VCaP (cell line): ENCODE data around the gene HS3ST4.

Experiments
- H3K27ac ChIP-seq: fragments of 450-650 bp; 2 replicates; pipeline ENCODE4 v1.5.1; 2017
- CTCF ChIP-seq: fragments of 450-650 bp; conservative IDR thresholded peaks from 2 replicates; pipeline ENCODE4 v1.5.1; 2017; ENCODE audit warnings: mild to moderate bottlenecking, moderate library complexity

HS3ST4 gene

DNA sequence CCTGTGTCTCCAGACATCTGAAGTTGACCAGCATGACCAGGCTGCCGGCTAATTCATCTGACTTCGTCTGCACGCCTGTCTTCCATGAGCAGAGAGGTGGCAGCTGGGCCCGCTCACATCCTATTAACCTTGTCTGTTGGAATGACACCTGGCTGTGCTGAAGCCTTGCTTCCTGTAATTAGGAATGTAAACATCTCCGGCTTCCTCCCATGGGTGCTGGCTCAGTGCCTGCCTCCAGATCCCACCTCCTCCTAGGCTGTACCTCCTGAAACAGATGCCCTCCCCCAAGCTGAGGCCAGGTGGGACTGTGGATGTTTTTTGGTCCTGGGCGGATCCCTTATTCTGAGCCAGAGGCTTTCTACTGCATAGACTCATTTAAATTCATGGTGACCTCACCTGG is 296.3 kb downstream of the HS3ST4 start:
- no peak overlapping the region for H3K27ac ChIP-seq
- no peak for TF ChIP-seq CTCF

DNA sequence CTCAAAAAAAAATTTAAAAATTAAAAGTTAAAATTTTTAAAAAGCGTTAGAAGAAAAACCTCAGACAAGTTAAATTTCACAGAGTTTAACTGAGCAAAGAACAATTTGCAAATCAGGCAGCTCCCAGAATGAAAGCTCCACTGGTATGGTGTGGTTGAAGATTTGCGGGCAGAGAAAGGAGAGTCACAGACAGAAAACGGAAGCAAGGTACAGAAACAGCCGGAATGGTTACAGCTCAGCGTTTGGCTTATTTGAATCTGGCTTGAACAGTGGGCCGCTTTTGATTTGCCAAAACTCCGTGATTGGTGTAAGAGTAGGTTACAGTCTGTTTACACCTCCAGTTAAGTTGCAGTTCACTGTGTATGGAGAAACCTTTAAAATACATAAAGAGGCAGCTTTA is 297.1 kb downstream of the HS3ST4 start:
- no peak for TF ChIP-seq CTCF

DNA sequence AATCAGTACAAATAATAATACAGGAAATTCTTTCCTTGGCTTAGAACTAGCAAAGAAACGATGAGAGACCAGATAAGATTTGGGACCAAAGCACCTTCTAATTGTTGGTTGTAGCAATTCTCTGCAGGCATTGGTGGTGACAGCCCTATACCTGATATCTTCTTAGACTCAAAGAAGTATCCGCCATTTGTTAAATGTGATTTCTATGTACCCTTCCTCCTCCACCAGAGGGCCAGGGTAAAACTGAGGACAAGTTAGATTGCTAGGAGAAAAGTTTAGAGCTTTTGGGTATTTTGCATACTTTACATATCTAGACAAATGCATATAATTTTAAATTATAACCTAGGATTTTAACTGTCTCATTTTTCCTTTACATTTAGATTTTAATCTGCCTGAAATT is 304.3 kb downstream of the HS3ST4 start:
- H3K27ac ChIP-seq: no peak overlapping the region
- no peak for TF ChIP-seq CTCF

More for the DNA sequence above, 297.1 kb downstream of the HS3ST4 start:
- no peak overlapping the region for H3K27ac ChIP-seq

DNA sequence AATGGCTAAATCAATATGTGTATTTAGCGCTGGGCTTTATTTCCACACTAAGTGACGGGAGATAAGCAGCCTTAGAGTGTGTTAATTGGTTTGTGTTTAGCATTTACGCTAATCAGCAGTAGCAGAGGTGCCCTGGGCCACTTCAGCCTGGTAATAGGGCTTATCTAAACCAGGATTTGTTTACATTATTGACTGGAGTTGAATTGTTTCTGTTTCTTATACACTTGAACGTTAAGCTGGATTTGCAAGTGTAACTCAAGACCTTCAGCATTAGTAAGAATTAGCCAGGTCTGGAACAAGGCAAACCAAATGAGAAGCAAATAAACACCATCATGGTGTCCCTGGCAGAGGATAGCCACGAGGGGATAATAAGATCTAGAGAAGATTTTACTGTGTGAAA is 313.6 kb downstream of the HS3ST4 start:
- no peak overlapping the region for H3K27ac ChIP-seq
- no peak for TF ChIP-seq CTCF

- no peak for TF ChIP-seq CTCF
- H3K27ac ChIP-seq: no peak overlapping the region
Measured at GRCh38 chr16:26012376-26012775, 320.6 kb downstream of the HS3ST4 start.

DNA sequence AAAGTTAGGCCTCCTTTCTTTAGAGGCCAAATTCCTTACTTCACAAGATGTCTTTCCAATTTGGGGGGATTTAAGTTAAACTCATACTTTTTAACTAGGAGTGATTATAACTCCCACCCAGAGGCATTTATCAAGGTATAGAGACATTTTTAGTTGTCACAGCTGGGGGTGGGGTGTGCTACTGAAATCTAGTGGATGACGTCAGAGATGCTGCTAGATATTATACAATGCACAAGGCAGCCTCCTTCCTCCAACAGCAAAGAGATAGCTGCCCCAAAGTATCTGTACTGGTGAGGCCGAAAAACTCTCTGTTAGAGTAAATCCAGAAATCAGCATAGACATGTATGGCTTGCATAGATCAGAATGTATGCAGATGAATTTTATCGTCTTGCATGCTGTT is 324.0 kb downstream of the HS3ST4 start:
- no peak overlapping the region for H3K27ac ChIP-seq
- no peak for TF ChIP-seq CTCF

DNA sequence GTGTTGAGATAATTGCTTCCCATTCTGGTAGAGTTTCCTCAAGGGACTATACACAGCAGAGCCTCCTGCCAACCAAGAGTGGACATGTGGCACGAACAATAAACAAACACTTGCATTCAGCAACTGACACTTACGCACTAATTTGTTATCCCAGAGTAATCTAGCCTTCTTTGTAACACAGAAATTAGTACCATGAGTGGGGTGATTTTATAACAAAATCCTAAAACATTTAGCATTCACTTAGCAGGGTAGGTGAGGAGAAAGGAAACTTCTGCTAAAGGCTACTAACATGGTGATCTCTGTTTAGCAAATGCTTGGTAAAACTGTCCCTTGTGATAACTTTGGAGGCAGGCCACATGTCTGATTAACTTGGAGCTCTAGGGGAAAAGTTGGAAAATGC is 325.2 kb downstream of the HS3ST4 start:
- H3K27ac ChIP-seq: no peak overlapping the region
- no peak for TF ChIP-seq CTCF
